ENCODE results near the gene PHKG2.

PHKG2 gene

GRCh38 chr16:30775131-30775391 lies 26.8 kb downstream of the PHKG2 start:
- no peak for DNase-seq (ENCODE audit: low spot score)

GRCh38 chr16:30775392-30776188 lies 27.4 kb downstream of the PHKG2 start:
- peak; percentile 76 for DNase-seq (ENCODE audit: low spot score)

- DNase-seq (ENCODE audit: low spot score) = no peak
Measured at GRCh38 chr16:30777591-30778297, 29.5 kb downstream of the PHKG2 start.

- DNase-seq (ENCODE audit: low spot score) = no peak
Measured at GRCh38 chr16:30778549-30779244, 30.5 kb downstream of the PHKG2 start.

- no peak for DNase-seq (ENCODE audit: low spot score)
Measured at GRCh38 chr16:30779596-30779995, 31.4 kb downstream of the PHKG2 start.

- no peak for DNase-seq (ENCODE audit: low spot score)
Measured at GRCh38 chr16:30780021-30780420, 31.8 kb downstream of the PHKG2 start.

GRCh38 chr16:30780549-30780948 lies 32.3 kb downstream of the PHKG2 start:
- no peak for DNase-seq (ENCODE audit: low spot score)

GRCh38 chr16:30782486-30783279 lies 34.5 kb downstream of the PHKG2 start:
- DNase-seq (ENCODE audit: low spot score) = no peak

- DNase-seq (ENCODE audit: low spot score) = no peak
Measured at GRCh38 chr16:30783280-30784109, 35.3 kb downstream of the PHKG2 start.

GRCh38 chr16:30784215-30784614 lies 36.0 kb downstream of the PHKG2 start:
- no peak for DNase-seq (ENCODE audit: low spot score)

GRCh38 chr16:30785126-30786106 lies 37.2 kb downstream of the PHKG2 start:
- no peak for DNase-seq (ENCODE audit: low spot score)

GRCh38 chr16:30786115-30786935 lies 38.1 kb downstream of the PHKG2 start:
- DNase-seq (ENCODE audit: low spot score) = no peak

- peak; percentile 79 for DNase-seq (ENCODE audit: low spot score)
Measured at GRCh38 chr16:30786936-30787612, 38.8 kb downstream of the PHKG2 start, which contains the start of gene ZNF629. Gene ZNF629, minus strand, starts transcription at chr16:30787205. Its CDS starts 2,723 bp downstream, at chr16:30784482.

- DNase-seq (ENCODE audit: low spot score) = no peak
Measured at GRCh38 chr16:30787613-30788378, 39.6 kb downstream of the PHKG2 start.

- no peak for DNase-seq (ENCODE audit: low spot score)
Measured at GRCh38 chr16:30793508-30794069, 45.4 kb downstream of the PHKG2 start.

GRCh38 chr16:30794634-30795033 lies 46.4 kb downstream of the PHKG2 start:
- DNase-seq (ENCODE audit: low spot score) = no peak

GRCh38 chr16:30797670-30798309 lies 49.6 kb downstream of the PHKG2 start:
- no peak for DNase-seq (ENCODE audit: low spot score)
